ENCODE data around the gene HCK.

HCK gene

DNA sequence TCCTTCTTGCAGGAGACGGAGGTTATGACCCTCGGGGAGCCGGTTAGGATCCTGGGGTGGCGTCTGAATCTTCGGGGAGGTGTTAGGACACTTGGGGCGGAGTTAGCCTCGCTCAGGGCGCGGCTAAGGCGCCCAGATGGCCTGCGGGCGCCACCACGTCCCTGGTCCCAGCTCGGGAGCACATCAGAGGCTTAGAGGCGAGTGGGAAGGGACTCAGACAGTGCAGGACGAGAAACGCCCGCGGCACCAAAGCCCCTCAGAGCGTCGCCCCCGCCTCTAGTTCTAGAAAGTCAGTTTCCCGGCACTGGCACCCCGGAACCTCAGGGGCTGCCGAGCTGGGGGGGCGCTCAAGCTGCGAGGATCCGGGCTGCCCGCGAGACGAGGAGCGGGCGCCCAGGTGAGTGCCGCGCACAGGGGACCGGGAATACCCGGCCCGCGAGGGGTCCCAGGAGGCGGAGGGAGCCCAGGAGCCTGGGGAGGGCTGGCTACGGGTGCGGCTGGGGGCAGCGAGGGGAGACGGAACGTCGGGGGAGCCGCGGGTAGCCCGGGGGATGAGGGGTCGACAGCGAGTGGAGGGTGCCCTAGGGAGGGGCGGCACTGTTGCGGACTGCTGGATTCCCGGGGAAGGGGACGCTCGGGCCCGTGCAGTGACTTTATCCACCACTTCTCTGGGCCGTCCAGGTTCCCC, at the start of gene HCK:
Gene HCK (plus strand): TSS at position 153 of the 688 bp plus-strand sequence.
- FAIRE-seq = no peak

DNA sequence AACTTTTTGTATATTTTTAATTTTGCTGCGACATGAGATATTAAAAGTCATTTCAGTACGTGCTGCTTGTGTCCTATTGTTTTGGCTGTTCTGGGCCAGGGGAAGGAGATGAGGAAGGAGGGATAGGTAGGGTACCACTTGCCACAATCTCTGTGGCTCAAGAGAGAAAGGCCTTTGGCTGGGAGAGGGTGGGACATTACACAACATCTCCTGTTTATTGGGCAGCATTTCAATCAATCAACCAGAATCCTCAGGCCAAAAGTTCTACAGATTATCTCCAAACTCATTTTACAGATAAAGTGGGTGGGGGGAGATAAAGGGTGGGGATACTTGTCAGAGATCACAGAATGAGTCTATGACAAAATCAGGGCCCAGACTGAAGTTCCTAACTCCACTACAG, 48.7 kb upstream of the HCK start:
- no peak for FAIRE-seq

DNA sequence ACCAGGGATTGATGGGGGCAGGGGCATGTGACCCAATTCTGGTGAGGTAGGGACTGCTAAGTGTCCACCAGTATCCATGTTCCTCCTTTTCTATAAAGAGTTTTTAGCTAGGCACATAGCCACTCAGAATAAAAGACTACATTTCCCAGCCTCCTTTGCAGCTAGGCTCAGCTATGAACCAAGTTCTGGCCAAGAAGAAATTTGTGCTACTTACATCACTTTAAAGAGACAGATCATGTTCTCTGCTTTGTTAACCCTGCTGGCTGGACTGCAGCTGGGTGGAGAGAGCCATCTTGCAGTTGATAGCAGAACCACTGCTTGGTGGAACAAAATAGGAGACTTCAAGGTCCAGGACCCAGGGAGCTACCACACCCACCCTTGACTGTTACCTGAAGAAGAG, 47.1 kb upstream of the HCK start:
- peak; percentile 98 for FAIRE-seq

DNA sequence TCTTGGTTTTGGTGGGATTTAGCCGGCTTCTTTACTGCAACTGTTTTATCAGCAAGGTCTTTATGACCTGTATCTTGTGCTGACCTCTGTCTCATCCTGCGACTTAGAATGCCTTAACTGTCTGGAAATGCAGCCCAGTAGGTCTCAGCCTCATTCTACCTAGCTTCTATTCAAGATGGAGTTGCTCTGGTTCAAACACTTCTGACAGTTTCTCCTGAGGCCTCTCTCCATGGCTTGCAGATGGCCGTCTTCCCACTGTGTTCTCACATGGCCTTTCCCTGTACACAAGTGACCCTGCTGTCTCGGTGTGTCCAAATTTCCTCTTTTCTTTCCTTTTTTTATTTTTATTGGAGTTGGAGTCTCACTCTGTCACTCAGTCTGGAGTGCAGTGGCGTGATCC, 46.0 kb upstream of the HCK start:
- FAIRE-seq = no peak

DNA sequence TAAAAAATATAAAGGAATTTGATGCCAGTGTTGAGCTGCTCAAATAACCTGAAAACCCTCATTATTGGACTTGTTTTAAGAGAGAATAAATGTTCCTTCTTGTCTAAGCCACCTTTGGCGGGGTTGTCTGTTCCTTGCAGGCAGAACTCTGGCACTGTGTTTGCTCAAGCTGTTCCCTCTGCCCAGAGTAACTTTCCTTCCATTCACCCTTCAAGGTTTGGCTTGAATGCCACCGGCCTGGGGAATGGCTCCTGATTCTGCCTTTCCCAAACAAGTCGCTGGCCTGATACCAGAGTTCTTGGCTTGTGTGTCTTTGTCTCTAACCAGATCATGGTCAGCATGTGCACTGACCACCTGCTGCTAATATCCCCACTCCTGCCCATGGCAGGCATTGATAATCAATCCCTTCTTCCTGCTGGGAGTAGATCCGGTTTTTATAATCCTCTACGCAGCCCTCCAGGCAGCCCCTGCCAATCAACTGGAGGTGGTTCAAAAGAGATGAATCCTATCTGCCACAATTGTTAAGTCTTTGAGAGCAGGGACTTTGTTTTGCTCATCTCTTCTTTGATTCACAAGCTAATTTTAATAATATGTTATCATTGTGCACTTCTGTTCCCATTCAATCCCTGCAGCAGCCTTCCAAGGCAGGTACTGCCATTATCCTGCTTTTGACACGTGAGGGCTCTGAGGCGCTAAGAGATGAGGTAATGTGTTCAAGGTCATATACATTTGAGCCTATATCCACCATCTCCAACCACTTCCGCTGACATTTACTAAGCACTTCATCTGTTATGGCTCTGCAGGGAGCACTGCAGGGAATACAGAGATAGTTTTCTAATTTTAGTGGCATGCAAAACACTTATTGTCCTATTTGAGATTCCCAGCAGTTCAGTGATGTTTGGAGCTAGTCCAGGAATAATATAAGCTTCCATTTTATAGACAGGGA, 44.9 kb upstream of the HCK start:
- FAIRE-seq = no peak

DNA sequence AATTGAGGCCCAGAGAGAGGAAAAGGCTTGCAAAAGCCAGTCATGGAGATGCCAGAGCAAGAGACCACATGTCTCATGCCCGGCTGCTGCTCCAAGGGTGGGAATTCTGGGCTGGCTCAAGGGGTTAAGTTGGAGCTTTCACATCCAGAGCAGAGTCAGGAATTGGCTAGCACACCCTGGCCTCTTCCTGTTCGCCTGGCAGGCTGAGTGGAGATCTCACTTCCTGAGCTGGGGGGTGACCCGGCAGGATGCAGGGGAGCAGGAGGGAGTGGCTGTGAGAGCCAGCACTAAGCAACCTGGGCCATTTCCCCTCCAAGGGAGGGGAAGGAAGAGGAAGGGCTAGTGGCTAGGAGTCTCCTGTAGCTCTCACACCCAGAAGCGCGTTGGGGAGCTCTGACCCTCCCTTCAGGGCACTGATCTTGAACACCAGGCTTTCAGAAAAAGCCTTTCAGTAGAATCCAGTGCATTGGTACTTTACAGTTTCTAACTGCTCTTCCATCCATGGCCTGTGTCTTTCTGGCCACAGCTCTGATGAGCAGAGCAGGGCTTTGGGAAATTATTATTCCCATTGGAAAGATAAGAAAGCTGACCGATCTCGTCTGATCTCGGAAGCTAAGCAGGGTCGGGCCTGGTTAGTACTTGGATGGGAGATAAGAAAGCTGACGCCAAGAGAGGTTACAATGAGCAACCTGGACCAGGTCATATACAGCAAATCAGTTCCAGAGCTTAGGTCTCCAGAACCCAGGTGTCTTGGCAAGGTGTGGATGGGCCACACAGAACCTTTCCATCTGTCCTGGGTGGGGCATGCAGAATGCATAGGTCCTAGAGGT, 44.0 kb upstream of the HCK start:
- no peak for FAIRE-seq

DNA sequence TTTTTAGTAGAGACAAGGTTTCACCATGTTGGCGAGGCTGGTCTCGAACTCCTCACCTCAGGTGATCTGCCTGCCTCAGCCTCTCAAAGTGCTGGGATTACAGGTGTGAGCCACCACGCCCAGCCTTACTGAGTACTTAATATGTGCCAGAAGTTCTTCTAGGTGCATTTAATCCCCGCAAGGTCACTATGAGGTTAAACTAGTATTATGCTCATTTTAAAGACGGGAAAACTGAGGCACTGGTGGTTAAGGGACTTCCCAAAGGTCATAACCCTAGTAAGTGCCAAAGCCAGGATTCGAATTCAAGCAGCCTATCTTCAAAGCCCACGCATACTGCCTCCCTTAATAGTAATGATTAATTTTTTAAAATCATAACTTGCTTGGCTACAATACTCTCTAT, 42.5 kb upstream of the HCK start:
- FAIRE-seq = no peak

DNA sequence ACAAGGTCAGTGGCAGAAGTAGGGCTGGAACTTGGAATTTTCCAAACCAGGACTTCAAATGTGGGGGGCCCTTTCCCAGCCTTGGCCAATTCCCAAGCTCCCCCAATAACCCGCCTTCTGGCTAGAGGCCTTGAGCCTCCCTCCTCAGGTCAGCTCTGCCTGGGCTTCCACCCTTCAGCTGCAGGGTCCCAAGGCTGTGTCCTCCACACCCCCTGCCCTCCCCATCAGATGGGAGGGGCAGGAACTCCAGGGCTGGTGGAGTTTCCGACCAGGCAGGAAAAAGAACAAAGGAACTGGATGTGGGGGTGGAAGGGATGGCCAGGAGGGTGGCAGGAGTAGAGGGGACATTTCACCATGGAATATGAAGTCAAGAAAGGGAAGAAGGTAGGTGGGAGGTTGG, 41.9 kb upstream of the HCK start, which contains the start of gene CCM2L:
Gene CCM2L (plus strand): TSS at position 338 of the 400 bp plus-strand sequence. CDS start 17 bp downstream, at position 355.
- no peak for FAIRE-seq

DNA sequence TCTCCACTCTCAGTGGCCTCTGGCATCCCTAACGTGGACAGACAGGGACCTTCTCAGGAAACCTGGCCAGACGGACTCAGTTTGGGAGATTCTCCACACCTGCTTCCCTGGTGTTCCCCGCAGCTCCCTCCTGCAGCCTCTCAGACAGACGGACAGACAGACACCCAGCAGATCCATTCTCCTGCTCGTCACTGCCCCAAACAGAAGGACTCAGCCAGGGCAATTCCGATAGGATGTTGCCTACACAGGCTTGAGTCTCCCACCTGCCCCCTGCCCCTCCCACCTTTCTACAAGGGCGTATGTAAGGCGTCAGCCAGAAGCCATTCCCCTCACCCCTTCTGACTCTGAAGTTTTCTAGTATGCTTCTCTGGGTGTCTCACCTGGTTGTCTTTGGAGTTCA, 41.4 kb upstream of the HCK start:
- no peak for FAIRE-seq

DNA sequence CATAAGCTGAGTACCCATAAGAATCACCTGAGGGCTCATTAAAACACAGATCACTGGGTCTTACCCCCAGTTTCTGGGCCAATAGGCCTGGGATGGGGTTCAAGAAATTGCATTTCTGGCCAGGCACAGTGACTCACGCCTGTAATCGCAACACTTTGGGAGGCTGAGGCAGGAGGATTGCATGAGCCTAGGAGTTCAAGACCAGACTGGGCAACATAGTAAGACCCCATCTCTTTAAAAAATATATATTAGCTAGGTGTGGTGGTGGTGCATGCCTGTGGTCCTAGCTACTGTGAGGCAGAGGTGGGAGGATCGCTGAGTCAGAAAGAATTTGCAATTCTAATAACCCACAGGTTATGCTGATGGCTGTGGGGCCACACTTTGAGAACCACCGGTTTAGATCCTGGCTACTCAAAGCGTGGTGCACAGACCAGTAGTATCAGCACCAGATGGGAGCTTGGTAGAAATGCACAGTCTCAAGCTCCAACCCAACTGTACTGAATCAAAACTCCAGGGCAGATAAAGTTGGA, 39.8 kb upstream of the HCK start:
- no peak for FAIRE-seq

DNA sequence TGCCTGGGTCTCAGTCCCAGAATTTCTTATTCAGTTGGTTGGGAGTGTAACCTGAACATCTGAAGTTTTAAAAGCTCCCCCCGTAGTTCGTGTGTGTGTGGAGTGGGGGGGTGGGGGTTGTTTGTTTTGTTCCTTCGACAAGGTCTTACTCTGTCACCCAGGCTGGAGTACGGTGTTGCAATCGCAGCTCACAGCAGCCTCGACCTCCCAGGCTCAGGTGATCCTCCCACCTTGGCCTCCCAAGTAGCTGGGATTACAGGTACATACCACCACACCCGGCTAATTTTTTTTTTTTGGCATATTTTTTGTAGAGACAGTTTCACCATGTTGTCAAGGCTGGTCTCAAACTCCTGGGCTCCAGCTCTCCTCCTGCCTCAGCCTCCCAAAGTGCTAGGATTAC, 38.7 kb upstream of the HCK start:
- no peak for FAIRE-seq

DNA sequence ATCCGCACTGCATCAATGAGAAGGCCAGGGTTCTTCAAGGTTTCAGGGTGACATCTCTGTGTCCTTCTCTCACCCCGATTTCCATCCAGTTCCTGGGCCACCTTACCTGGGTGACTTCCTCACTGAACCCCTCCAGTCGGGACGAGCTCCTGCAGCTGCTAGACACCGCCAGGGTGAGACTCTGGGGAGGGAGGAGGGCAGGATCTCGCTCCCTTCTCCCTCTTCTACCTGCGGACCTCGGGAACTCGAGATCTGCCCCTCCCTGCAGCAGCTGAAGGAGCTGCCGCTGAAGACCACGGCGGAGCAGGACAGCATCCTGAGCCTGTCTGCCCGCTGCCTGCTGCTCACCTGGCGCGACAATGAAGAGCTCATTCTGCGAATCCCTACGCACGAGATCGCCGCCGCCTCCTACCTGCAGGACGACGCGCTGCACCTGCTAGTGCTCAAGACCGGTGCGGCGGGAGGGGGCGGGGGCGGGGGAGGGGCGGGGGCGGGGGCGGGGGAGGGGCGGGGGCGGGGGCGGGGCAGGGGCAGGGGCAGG, 34.3 kb upstream of the HCK start:
- FAIRE-seq = no peak

DNA sequence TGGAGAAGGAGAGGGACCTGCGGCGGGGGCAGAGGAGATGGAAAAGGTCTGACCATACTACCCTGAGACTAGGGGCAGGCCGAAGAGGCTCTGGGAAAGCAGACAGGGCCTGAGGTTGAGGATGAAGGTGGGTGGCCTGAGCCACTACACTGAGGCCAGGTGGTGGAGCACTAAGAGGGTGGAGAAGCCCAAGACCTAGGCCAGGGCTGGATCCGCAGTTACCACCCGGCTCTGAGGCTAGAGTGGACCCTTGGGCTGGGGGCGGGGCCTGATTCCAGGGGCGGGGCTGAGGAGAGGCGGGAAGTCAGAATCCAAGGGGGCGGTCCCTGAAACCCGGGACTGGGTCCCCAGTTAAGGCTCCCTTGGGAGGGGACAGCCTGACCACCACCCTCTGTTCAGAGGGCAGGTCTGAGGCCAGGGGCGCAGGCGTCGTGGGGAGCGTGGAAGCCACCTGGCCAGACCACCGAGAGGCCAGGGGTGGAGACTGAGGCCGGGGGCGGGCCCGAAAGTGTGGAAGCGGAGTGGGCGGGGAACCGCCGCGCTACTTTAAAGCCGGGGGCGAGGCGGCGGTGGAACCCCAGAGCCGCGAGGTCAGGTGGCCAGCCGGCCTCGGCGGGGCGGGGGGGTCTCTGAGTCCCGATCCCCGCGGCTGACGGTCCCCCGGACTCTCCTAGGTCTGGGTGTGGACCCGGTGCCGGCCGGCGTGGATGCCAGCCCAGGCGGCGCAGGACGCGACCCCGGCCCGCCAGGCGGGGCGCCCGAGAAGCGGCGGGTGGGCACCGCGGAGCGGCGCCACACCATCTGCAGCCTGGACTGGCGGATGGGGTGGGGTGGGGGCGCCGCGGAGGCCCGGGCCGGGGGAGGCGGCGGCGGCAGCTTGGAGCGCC, 33.5 kb upstream of the HCK start:
- no peak for FAIRE-seq

DNA sequence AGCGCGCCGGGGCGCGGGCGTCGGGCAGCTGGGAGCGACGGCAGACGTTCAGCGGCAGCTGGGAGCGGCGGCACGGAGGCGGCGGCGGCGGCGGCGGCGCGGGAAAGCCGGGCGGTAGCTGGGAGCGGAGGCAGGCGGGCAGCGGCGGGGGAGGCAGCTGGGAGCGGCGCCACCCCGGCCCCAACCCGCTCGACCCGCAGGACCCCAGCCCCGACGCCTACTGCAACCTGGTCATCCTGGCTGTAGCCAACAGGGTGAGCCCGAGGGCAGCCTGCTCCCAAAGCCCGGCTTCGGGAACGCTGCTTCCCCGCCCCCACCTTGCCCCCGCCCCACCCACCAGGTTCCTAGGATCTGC, 32.9 kb upstream of the HCK start:
- no peak for FAIRE-seq

DNA sequence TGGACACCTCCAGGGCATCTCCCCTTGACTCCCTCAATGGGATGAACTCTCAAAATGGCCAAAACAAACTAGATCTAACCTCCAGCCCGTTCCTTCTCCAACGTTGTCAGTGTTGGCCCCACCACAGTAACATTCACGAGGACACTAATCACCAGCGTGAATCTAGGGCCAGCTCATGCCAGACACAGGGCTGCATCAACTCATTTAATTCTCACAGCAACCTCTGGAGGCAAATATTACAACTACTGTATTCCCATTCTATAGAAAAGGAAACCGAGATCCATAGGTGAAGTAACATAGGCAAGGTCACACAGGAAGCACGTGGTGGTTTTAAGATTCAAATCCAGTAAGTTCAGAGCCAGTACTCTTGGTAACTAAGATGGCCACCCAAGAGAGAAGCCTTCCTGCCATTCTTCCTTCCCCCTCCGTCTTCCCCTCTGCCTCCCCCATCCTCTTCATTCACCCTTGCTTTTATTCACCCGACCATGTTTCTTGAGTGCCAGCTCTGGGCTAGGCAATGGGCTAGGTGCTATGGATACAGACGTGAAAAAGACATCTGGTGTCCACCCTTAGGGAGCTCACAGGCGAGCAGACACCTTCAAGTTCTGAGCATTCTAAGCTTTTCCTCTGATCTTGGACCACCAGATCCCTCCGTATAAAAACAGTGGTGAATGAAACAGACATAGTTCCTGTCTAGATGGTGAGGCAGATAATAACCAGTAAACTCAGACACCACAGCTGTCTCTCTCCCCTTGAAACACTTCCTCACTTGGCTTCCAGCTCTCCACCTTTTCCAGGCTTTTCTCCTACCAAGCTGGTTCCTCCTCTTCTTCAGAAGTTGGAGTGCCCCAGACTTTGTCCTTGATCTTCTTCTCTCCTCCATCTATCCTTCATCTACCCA, 32.2 kb upstream of the HCK start:
- FAIRE-seq = no peak

DNA sequence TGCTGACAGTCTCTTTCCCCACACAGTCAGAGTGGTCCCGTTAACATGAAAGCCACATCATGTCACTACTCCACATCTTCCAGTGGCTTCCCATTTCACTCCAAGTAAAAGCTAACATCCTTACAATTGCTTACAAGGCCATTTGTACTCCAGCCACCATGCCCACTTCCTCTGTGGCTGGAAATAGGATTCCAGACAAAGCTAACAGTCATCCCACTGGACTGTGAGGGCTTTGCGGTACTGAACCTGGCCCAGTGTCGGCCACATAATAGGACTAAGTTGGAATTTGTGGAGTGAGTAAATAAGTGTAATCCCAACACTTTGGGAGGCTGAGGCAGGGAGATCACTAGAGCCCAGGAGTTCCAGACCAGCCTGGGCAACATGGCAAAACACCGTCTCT, 31.0 kb upstream of the HCK start:
- no peak for FAIRE-seq

DNA sequence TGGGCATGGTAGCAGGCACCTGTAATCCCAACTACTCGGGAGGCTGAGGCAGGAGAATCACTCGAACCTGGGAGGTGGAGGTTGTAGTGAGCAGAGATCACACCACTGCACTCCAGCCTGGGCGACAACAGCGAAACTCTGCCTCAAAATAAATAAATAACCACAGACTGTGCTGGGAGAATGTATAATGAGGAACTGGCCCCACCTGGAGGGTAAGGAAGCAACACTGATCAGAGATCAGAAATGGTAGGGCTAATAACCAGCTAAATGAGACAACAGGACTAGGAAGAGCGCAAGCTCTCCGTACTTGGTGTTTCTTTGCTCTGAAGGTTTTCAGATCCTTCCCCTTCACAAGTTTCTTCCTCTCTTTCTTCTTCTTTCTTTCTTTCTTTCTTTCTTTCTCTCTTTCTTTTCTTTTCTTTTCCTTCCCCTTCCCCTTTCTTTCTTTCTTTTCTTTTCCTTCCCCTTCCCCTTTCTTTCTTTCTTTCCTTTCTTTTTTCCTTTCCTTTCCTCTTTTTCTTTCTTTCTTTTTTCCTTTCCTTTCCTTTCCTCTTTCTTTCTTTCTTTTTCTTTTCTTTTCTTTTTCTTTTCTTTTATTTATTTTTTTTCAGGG, 27.3 kb upstream of the HCK start:
- no peak for FAIRE-seq

DNA sequence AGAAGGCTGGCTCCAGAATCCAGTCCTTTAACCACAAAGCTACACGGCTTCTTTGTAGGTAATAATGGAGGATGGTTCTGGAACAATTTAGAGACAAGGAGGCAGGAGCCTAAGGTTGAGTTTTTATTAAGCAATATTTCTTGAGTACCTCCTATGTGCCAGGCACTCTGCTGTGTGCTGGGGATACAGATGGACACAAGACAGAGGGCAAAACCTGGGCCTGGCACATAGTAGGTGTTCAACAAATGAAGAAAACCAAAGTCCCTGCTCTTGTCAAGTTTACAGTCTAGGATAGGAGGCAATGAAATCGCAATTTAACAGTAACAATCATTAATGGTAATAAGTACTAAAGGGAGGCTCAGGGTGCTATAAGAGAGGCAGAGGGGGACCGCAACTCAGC, 24.4 kb upstream of the HCK start:
- no peak for FAIRE-seq

DNA sequence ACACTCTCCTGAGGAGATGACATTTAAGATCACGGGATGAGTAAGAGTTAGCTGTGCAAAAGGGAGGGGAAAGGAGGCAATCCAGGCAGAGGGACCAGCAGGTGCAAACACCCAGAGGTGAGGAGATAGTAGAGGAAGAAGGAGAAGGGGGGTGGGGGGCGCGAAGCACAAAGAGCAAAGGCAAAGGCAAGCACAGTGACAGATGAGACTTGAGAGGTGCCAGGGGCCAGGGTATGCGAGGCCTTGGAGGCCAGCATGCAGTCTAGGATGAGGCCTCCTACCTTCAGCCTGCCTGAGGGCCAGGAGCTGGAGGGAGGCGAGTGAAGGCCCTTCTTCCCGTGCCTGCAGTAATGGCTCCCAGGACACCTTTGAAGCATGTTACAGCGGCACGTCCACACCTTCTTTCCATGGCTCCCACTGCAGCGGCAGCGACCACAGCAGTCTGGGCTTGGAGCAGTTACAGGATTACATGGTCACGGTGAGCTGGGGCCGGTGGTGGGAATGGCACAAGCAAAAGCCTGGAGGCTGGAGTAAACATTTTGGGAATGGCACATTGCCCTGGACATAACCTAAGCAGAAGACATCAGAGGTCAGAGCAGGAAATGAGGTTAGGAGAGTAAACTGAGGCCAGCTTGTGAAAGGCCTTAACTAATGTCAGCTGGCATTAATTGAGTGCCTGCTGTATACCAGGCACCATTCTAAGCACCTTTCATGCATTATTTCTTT, 23.2 kb upstream of the HCK start:
- FAIRE-seq = no peak

DNA sequence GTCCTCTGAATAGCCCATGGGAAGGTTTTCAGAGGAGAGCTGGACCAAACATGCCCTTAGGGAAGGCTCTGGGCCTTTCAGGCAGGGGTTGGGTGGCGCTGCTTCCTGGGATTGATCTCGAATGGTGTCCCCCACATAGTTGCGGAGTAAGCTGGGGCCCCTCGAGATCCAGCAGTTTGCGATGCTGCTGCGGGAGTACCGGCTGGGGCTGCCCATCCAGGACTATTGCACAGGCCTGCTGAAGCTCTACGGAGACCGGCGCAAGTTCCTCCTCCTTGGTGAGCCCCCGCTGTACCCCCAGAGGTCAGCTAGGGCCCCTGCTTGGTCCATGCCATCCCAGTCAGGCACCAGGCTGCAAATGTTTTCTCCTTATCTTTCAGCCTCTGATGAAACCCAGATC, 22.5 kb upstream of the HCK start:
- FAIRE-seq = no peak

Data from G401.6 (cell line).